Esophagus muscularis mucosa (tissue), 4 donors: Measurements from ENCODE around the gene ZNRF2.
"Not testable (repeated sequence)": the region's sequence is repeated elsewhere in the genome, so short reads cannot be mapped to it uniquely, and the experiment has no call there.

ENCODE experiments used
- CTCF ChIP-seq, 3 experiments: fragments of 200-600 bp in 2 of 3; fragments of 450-650 bp in 1 of 3; sonication (generic) in 2 of 3; IDR thresholded peaks; one replicate each; pipeline ENCODE4 v1.5.1; 2017 to 2019; ENCODE audit warnings: antibody characterized with exemption in 3 of 3, mild to moderate bottlenecking in 2 of 3, moderate library complexity in 1 of 3
- EP300 ChIP-seq: sonication (generic); formaldehyde crosslinking; IDR thresholded peaks from one replicate; pipeline ENCODE4 v1.6.1; 2017; ENCODE audit warnings: antibody characterized with exemption
- POLR2A ChIP-seq: fragments of 450-650 bp; IDR thresholded peaks from one replicate; pipeline ENCODE4 v1.6.1; 2017; ENCODE audit warnings: antibody characterized with exemption, moderate library complexity, mild to moderate bottlenecking, low read depth

GRCh38 chr7:30265189-30265588 lies 19.2 kb upstream of the ZNRF2 start:
- not testable (repeated sequence) for TF ChIP-seq CTCF (IDR thresholded peaks at IDR 0.05); POLR2A; EP300
